ENCODE results near the gene ZNF277.

- TF ChIP-seq CTCF (IDR thresholded peaks at IDR 0.05) (no peak), POLR2A (IDR thresholded peaks at IDR 0.05) (no peak)
Measured at GRCh38 chr7:112220877-112221434, 14.5 kb downstream of the ZNF277 start.
